Activated naive CD4-positive, alpha-beta T cell treated with anti-CD3 and anti-CD28 coated beads, Interleukin-2, amount 50 U/mL, for 24 hours (primary cell): ENCODE measurements around the gene U2AF1.
"Not testable (repeated sequence)": the region's sequence is repeated elsewhere in the genome, so short reads cannot be mapped to it uniquely, and the experiment has no call there.

Experiments
- H3K27ac Mint-ChIP-seq: one replicate; pipeline ENCODE4 v1.8.0; 2021; ENCODE audit warnings: mild to moderate bottlenecking, mixed read lengths
- H3K27me3 Mint-ChIP-seq: one replicate; pipeline ENCODE4 v1.8.0; 2021; ENCODE audit warnings: mixed read lengths
- H3K36me3 Mint-ChIP-seq: one replicate; pipeline ENCODE4 v1.8.0; 2021; ENCODE audit warnings: mixed read lengths
- H3K4me1 Mint-ChIP-seq: one replicate; pipeline ENCODE4 v1.8.0; 2021; ENCODE audit warnings: mixed read lengths
- H3K4me3 Mint-ChIP-seq: one replicate; pipeline ENCODE4 v1.8.0; 2021; ENCODE audit warnings: mild to moderate bottlenecking, mixed read lengths
- H3K9me3 Mint-ChIP-seq: one replicate; pipeline ENCODE4 v1.8.0; 2021; ENCODE audit warnings: mixed read lengths

U2AF1 gene

GRCh38 chr21:43101000-43101399 is 6.4 kb downstream of the U2AF1 start:
- not testable (repeated sequence) for H3K36me3 Mint-ChIP-seq

GRCh38 chr21:43091979-43092614 is 15.3 kb downstream of the U2AF1 start:
- H3K36me3 Mint-ChIP-seq, H3K4me3 Mint-ChIP-seq, H3K4me1 Mint-ChIP-seq, H3K9me3 Mint-ChIP-seq, H3K27ac Mint-ChIP-seq, H3K27me3 Mint-ChIP-seq: not testable (repeated sequence)

More at GRCh38 chr21:43101000-43101399, 6.4 kb downstream of the U2AF1 start:
- not testable (repeated sequence) for H3K4me3 Mint-ChIP-seq, H3K27me3 Mint-ChIP-seq, H3K27ac Mint-ChIP-seq, H3K4me1 Mint-ChIP-seq, H3K9me3 Mint-ChIP-seq

GRCh38 chr21:43090947-43091346 is 16.4 kb downstream of the U2AF1 start:
- H3K4me1 Mint-ChIP-seq, H3K27me3 Mint-ChIP-seq, H3K27ac Mint-ChIP-seq, H3K4me3 Mint-ChIP-seq, H3K9me3 Mint-ChIP-seq, H3K36me3 Mint-ChIP-seq: not testable (repeated sequence)

GRCh38 chr21:43089463-43089862 is 17.9 kb downstream of the U2AF1 start:
- not testable (repeated sequence) for H3K4me1 Mint-ChIP-seq, H3K27ac Mint-ChIP-seq, H3K9me3 Mint-ChIP-seq, H3K36me3 Mint-ChIP-seq, H3K27me3 Mint-ChIP-seq, H3K4me3 Mint-ChIP-seq

- H3K4me1 Mint-ChIP-seq, H3K27me3 Mint-ChIP-seq, H3K9me3 Mint-ChIP-seq, H3K4me3 Mint-ChIP-seq, H3K27ac Mint-ChIP-seq, H3K36me3 Mint-ChIP-seq: not testable (repeated sequence)
These were observed 24.6 kb downstream of the U2AF1 start for GRCh38 chr21:43082587-43083300.

- not testable (repeated sequence) for H3K4me1 Mint-ChIP-seq, H3K27me3 Mint-ChIP-seq, H3K27ac Mint-ChIP-seq, H3K4me3 Mint-ChIP-seq, H3K36me3 Mint-ChIP-seq, H3K9me3 Mint-ChIP-seq
These were observed 30.7 kb downstream of the U2AF1 start for GRCh38 chr21:43076643-43077042.

GRCh38 chr21:43076023-43076637 is 31.2 kb downstream of the U2AF1 start:
- H3K27me3 Mint-ChIP-seq, H3K4me3 Mint-ChIP-seq, H3K36me3 Mint-ChIP-seq, H3K27ac Mint-ChIP-seq, H3K9me3 Mint-ChIP-seq, H3K4me1 Mint-ChIP-seq: not testable (repeated sequence)

GRCh38 chr21:43075170-43076022 is 32.0 kb downstream of the U2AF1 start, which contains the start of gene CBS:
Gene CBS, minus strand, starts transcription at chr21:43075835. Its CDS starts 3,642 bp downstream, at chr21:43072193.
- not testable (repeated sequence) for H3K9me3 Mint-ChIP-seq, H3K27me3 Mint-ChIP-seq, H3K4me1 Mint-ChIP-seq, H3K36me3 Mint-ChIP-seq, H3K27ac Mint-ChIP-seq, H3K4me3 Mint-ChIP-seq

GRCh38 chr21:43074401-43075169 is 32.8 kb downstream of the U2AF1 start:
- H3K4me1 Mint-ChIP-seq, H3K4me3 Mint-ChIP-seq, H3K9me3 Mint-ChIP-seq, H3K27ac Mint-ChIP-seq, H3K27me3 Mint-ChIP-seq, H3K36me3 Mint-ChIP-seq: not testable (repeated sequence)

GRCh38 chr21:43072742-43073141 is 34.6 kb downstream of the U2AF1 start:
- not testable (repeated sequence) for H3K36me3 Mint-ChIP-seq, H3K4me1 Mint-ChIP-seq, H3K27me3 Mint-ChIP-seq, H3K4me3 Mint-ChIP-seq, H3K27ac Mint-ChIP-seq, H3K9me3 Mint-ChIP-seq

- H3K27me3 Mint-ChIP-seq, H3K27ac Mint-ChIP-seq, H3K4me1 Mint-ChIP-seq, H3K4me3 Mint-ChIP-seq, H3K36me3 Mint-ChIP-seq, H3K9me3 Mint-ChIP-seq: not testable (repeated sequence)
These were observed 37.7 kb downstream of the U2AF1 start for GRCh38 chr21:43069682-43070081.

GRCh38 chr21:43068065-43068464 is 39.3 kb downstream of the U2AF1 start:
- H3K27me3 Mint-ChIP-seq, H3K4me3 Mint-ChIP-seq, H3K27ac Mint-ChIP-seq, H3K4me1 Mint-ChIP-seq, H3K9me3 Mint-ChIP-seq, H3K36me3 Mint-ChIP-seq: not testable (repeated sequence)

GRCh38 chr21:43066690-43067089 is 40.7 kb downstream of the U2AF1 start:
- H3K4me3 Mint-ChIP-seq, H3K4me1 Mint-ChIP-seq, H3K36me3 Mint-ChIP-seq, H3K9me3 Mint-ChIP-seq, H3K27me3 Mint-ChIP-seq, H3K27ac Mint-ChIP-seq: not testable (repeated sequence)

- H3K4me1 Mint-ChIP-seq, H3K4me3 Mint-ChIP-seq, H3K36me3 Mint-ChIP-seq, H3K27me3 Mint-ChIP-seq, H3K27ac Mint-ChIP-seq, H3K9me3 Mint-ChIP-seq: not testable (repeated sequence)
These were observed 41.4 kb downstream of the U2AF1 start for GRCh38 chr21:43065991-43066390.

GRCh38 chr21:43064265-43064917 is 43.0 kb downstream of the U2AF1 start:
- H3K27ac Mint-ChIP-seq, H3K4me3 Mint-ChIP-seq, H3K36me3 Mint-ChIP-seq, H3K9me3 Mint-ChIP-seq, H3K4me1 Mint-ChIP-seq, H3K27me3 Mint-ChIP-seq: not testable (repeated sequence)
